ENCODE data around the gene CAMK2N2. TPM values are rescaled to one million over a fixed set of nuclear protein-coding genes. Genes with fewer than 3 reads are reported as not detected.

The CAMK2N2 gene
- polyA plus RNA-seq, 2 donors = 0.06 to 0.12 TPM

Other genes with a start within 250 kb of the CAMK2N2 start
- 10 to 100 TPM; 19.2 to 56.0 TPM for gene ABCC5, start 243.7 kb downstream of the CAMK2N2 start, polyA plus RNA-seq
- not detected for gene HTR3D, start 229.8 kb downstream of the CAMK2N2 start, polyA plus RNA-seq
- gene HTR3C, start 208.5 kb downstream of the CAMK2N2 start, polyA plus RNA-seq = not detected
- not detected for gene HTR3E, start 164.5 kb downstream of the CAMK2N2 start, polyA plus RNA-seq
- 10 to 100 TPM; 31.0 to 37.7 TPM for gene EIF2B5, start 126.2 kb downstream of the CAMK2N2 start, polyA plus RNA-seq
- 10 to 100 TPM; 27.2 to 31.6 TPM for gene DVL3, start 106.2 kb downstream of the CAMK2N2 start, polyA plus RNA-seq
- 100 to 1,000 TPM in 1 of 2 donors, 10 to 100 TPM in 1; 94.2 to 210 TPM for gene AP2M1, start 86.7 kb downstream of the CAMK2N2 start, polyA plus RNA-seq
- 10 to 100 TPM; 42.3 to 42.4 TPM for gene ABCF3, start 75.4 kb downstream of the CAMK2N2 start, polyA plus RNA-seq
- gene VWA5B2, start 32.0 kb downstream of the CAMK2N2 start, polyA plus RNA-seq = under 1 TPM; 0.02 to 0.04 TPM
- gene ALG3, start 12.6 kb downstream of the CAMK2N2 start, polyA plus RNA-seq = 10 to 100 TPM; 16.4 to 31.0 TPM
- gene EEF1AKMT4, start 11.9 kb downstream of the CAMK2N2 start, polyA plus RNA-seq = 1 to 10 TPM; 3.5 to 8.6 TPM
- not detected for gene ECE2, start 14.5 kb upstream of the CAMK2N2 start, polyA plus RNA-seq
- 100 to 1,000 TPM in 1 of 2 donors, 10 to 100 TPM in 1; 50.1 to 156 TPM for gene PSMD2, start 37.7 kb upstream of the CAMK2N2 start, polyA plus RNA-seq
- gene EIF4G1, start 53.1 kb upstream of the CAMK2N2 start, polyA plus RNA-seq = 100 to 1,000 TPM; 222 to 257 TPM
- 1 to 10 TPM; 7.7 to 9.5 TPM for gene FAM131A, start 76.0 kb upstream of the CAMK2N2 start, polyA plus RNA-seq
- gene CLCN2, start 100.1 kb upstream of the CAMK2N2 start, polyA plus RNA-seq = 1 to 10 TPM; 3.1 to 5.4 TPM
- 100 to 1,000 TPM in 1 of 2 donors, 10 to 100 TPM in 1; 79.6 to 103 TPM for gene POLR2H, start 100.2 kb upstream of the CAMK2N2 start, polyA plus RNA-seq
- gene THPO, start 116.7 kb upstream of the CAMK2N2 start, polyA plus RNA-seq = under 1 TPM; 0.06 to 0.12 TPM
- gene CHRD, start 118.5 kb upstream of the CAMK2N2 start, polyA plus RNA-seq = 1 to 10 TPM; 2.2 to 3.0 TPM

Measured in esophagus (tissue), 2 donors.